Skeletal muscle tissue (tissue), 4 donors: ENCODE data around the gene ARIH2. TPM values are rescaled to one million over a fixed set of nuclear protein-coding genes. Genes with fewer than 3 reads are reported as not detected.

ENCODE experiments used
- H3K27ac ChIP-seq: one replicate; pipeline ENCODE4 v1.7.0; 2013; ENCODE audit warnings: mild to moderate bottlenecking, low read depth, low read length, inconsistent platforms
- H3K27me3 ChIP-seq, 3 donors: one replicate each; pipeline ENCODE4 v1.7.0; 2013; ENCODE audit warnings: low read length in 3 of 3; ENCODE audit not compliant: control insufficient read depth in 3 of 3, insufficient read depth in 3 of 3
- H3K36me3 ChIP-seq, 3 donors: one replicate each; pipeline ENCODE4 v1.7.0; 2013; ENCODE audit warnings: low read length in 3 of 3; ENCODE audit not compliant: control insufficient read depth in 3 of 3, insufficient read depth in 3 of 3
- H3K4me1 ChIP-seq, 3 donors: one replicate each; pipeline ENCODE4 v1.7.0; 2013; ENCODE audit warnings: low read length in 3 of 3, mild to moderate bottlenecking in 3 of 3; ENCODE audit not compliant: control insufficient read depth in 3 of 3, insufficient read depth in 3 of 3
- H3K4me3 ChIP-seq, 3 donors: one replicate each; pipeline ENCODE4 v1.7.0; 2013; ENCODE audit warnings: low read length in 3 of 3
- H3K9ac ChIP-seq, 3 donors: one replicate each; pipeline ENCODE4 v1.7.0; 2013; ENCODE audit warnings: low read length in 3 of 3, mild to moderate bottlenecking in 3 of 3, moderate library complexity in 2 of 3, low read depth in 1 of 3
- H3K9me3 ChIP-seq, 3 donors: one replicate each; pipeline ENCODE4 v1.7.0; 2013; ENCODE audit warnings: low read length in 3 of 3; ENCODE audit not compliant: control insufficient read depth in 3 of 3
- total RNA-seq: library from RNA; depleted of rRNA; stranded (reverse); fragments of >200 nt; gene quantifications from one replicate; pipeline ENCODE4 v1.2.3, GENCODE V29; 2014
- donor health status: Osteomylitis.

The ARIH2 gene
- total RNA-seq, 1 donor from 2014 or later = 51.7 TPM

- Histone ChIP-seq H3K27me3 (no peaks in the 10 kb centered on the region), H3K4me1 (peaks cover 9 to 17% (median 16%) of the 10 kb centered on the region in 3 donors), H3K36me3 (peaks cover 23 to 35% (median 27%) of the 10 kb centered on the region in 3 donors), H3K27ac (no peak overlapping the region), H3K9me3 (no peaks in the 10 kb centered on the region), H3K9ac (no peak overlapping the region), H3K4me3 (no peak overlapping the region)
Observed at GRCh38 chr3:48963591-48963990, 44.9 kb downstream of the ARIH2 start.

- H3K27me3 ChIP-seq = no peaks in the 10 kb centered on the region
- no peak overlapping the region for H3K9ac ChIP-seq
- no peak overlapping the region for H3K4me3 ChIP-seq
- H3K36me3 ChIP-seq = peaks cover 38 to 54% (median 53%) of the 10 kb centered on the region in 3 donors
- H3K27ac ChIP-seq = peak overlapping the region; percentile 32
- no peaks in the 10 kb centered on the region for H3K9me3 ChIP-seq
- H3K4me1 ChIP-seq = peaks cover 10 to 17% (median 11%) of the 10 kb centered on the region in 3 donors
Observed at GRCh38 chr3:48966367-48966766, 47.7 kb downstream of the ARIH2 start.

- H3K27ac ChIP-seq = peak overlapping the region; percentile 32
- peaks cover 44 to 60% (median 54%) of the 10 kb centered on the region in 3 donors for H3K36me3 ChIP-seq
- H3K9me3 ChIP-seq = no peaks in the 10 kb centered on the region
- peak overlapping the region in 1 of 3 donors; percentile 26 for H3K9ac ChIP-seq
- H3K27me3 ChIP-seq = no peaks in the 10 kb centered on the region
- H3K4me1 ChIP-seq = peaks cover 10 to 17% (median 11%) of the 10 kb centered on the region in 3 donors
- no peak overlapping the region for H3K4me3 ChIP-seq
Observed at GRCh38 chr3:48966876-48967361, 48.3 kb downstream of the ARIH2 start.

GRCh38 chr3:48970586-48970985 lies 51.9 kb downstream of the ARIH2 start:
- Histone ChIP-seq H3K27me3 (no peaks in the 10 kb centered on the region), H3K36me3 (peaks cover 61 to 78% (median 72%) of the 10 kb centered on the region in 3 donors), H3K4me3 (no peak overlapping the region), H3K27ac (no peak overlapping the region), H3K9me3 (no peaks in the 10 kb centered on the region), H3K4me1 (peaks cover 10 to 17% (median 11%) of the 10 kb centered on the region in 3 donors), H3K9ac (no peak overlapping the region)

- Histone ChIP-seq H3K27ac (no peak overlapping the region), H3K4me1 (peaks cover 0 to 2% (median 0%) of the 10 kb centered on the region in 3 donors), H3K9me3 (no peaks in the 10 kb centered on the region), H3K4me3 (no peak overlapping the region), H3K36me3 (peaks cover 64 to 88% (median 75%) of the 10 kb centered on the region in 3 donors), H3K27me3 (no peaks in the 10 kb centered on the region), H3K9ac (no peak overlapping the region)
Observed at GRCh38 chr3:48974076-48974864, 55.6 kb downstream of the ARIH2 start.

- H3K27ac ChIP-seq = no peak overlapping the region
- H3K9me3 ChIP-seq = no peaks in the 10 kb centered on the region
- no peak overlapping the region for H3K9ac ChIP-seq
- H3K4me1 ChIP-seq = no peaks in the 10 kb centered on the region
- no peak overlapping the region for H3K4me3 ChIP-seq
- H3K36me3 ChIP-seq = peaks cover 66 to 89% (median 74%) of the 10 kb centered on the region in 3 donors
- H3K27me3 ChIP-seq = no peaks in the 10 kb centered on the region
Observed at GRCh38 chr3:48979451-48979850, 60.8 kb downstream of the ARIH2 start.

- Histone ChIP-seq H3K4me1 (no peaks in the 10 kb centered on the region), H3K27ac (no peak overlapping the region), H3K9ac (no peak overlapping the region), H3K9me3 (no peaks in the 10 kb centered on the region), H3K4me3 (no peak overlapping the region), H3K36me3 (peaks cover 64 to 85% (median 74%) of the 10 kb centered on the region in 3 donors), H3K27me3 (no peaks in the 10 kb centered on the region)
Observed at GRCh38 chr3:48980295-48980694, 61.7 kb downstream of the ARIH2 start.

- no peak overlapping the region for H3K4me3 ChIP-seq
- no peaks in the 10 kb centered on the region for H3K4me1 ChIP-seq
- no peaks in the 10 kb centered on the region for H3K9me3 ChIP-seq
- H3K27ac ChIP-seq = no peak overlapping the region
- H3K36me3 ChIP-seq = peaks cover 58 to 79% (median 76%) of the 10 kb centered on the region in 3 donors
- H3K27me3 ChIP-seq = no peaks in the 10 kb centered on the region
- no peak overlapping the region for H3K9ac ChIP-seq
Observed at GRCh38 chr3:48982016-48982415, 63.4 kb downstream of the ARIH2 start.

- no peaks in the 10 kb centered on the region for H3K4me1 ChIP-seq
- H3K9me3 ChIP-seq = no peaks in the 10 kb centered on the region
- H3K27ac ChIP-seq = no peak overlapping the region
- H3K4me3 ChIP-seq = no peak overlapping the region
- peaks cover 54 to 73% (median 72%) of the 10 kb centered on the region in 3 donors for H3K36me3 ChIP-seq
- no peaks in the 10 kb centered on the region for H3K27me3 ChIP-seq
- no peak overlapping the region for H3K9ac ChIP-seq
Observed at GRCh38 chr3:48982686-48983085, 64.0 kb downstream of the ARIH2 start.

GRCh38 chr3:48983096-48983495 lies 64.5 kb downstream of the ARIH2 start:
- Histone ChIP-seq H3K27ac (no peak overlapping the region), H3K36me3 (peaks cover 54 to 69% (median 68%) of the 10 kb centered on the region in 3 donors), H3K9ac (no peak overlapping the region), H3K4me1 (no peaks in the 10 kb centered on the region), H3K27me3 (no peaks in the 10 kb centered on the region), H3K4me3 (no peak overlapping the region), H3K9me3 (no peaks in the 10 kb centered on the region)
